RPMI8226 (cell line): ENCODE measurements around the gene PCDHGC5.

Experiments
- DNase-seq: peaks from one replicate; pipeline ENCODE4 v3.0.0-alpha.2; 2015

The PCDHGC5 gene

GRCh38 chr5:141534492-141535213, 45.8 kb downstream of the PCDHGC5 start:
- no peak for DNase-seq
